GM23338 (cell line): Measurements from ENCODE around the gene SNAP47. TPM values are rescaled to one million over a fixed set of nuclear protein-coding genes. Genes with fewer than 3 reads are reported as not detected.

Experiments
- ATAC-seq: fragments of 200-7000 bp; cut with Tn5 transposase; 3 replicates; pipeline ENCODE4 v1.9.1; 2020
- DNase-seq: peaks from one replicate; pipeline ENCODE4 v3.0.0-alpha.2; 2015; ENCODE audit warnings: low spot score
- H2AFZ ChIP-seq: fragments of 200-600 bp; sonication (generic); 2 replicates; pipeline ENCODE4 v1.8.0; 2016; ENCODE audit warnings: antibody characterized with exemption, mild to moderate bottlenecking, moderate library complexity
- H3F3A ChIP-seq: fragments of 200-600 bp; sonication (generic); replicated peaks from 2 replicates; pipeline ENCODE4 v1.8.0; 2017; ENCODE audit warnings: antibody characterized with exemption, mixed run types, low read depth
- H3K27ac ChIP-seq: fragments of 200-600 bp; sonication (generic); 2 replicates; pipeline ENCODE4 v1.6.1; 2016; ENCODE audit warnings: low read depth
- H3K27me3 ChIP-seq: fragments of 200-600 bp; sonication (generic); 2 replicates; pipeline ENCODE4 v1.8.0; 2016; ENCODE audit warnings: mild to moderate bottlenecking, mixed run types, moderate library complexity; ENCODE audit not compliant: insufficient read depth
- H3K36me3 ChIP-seq: fragments of 200-600 bp; sonication (generic); 2 replicates; pipeline ENCODE4 v1.8.0; 2016; ENCODE audit warnings: mild to moderate bottlenecking; ENCODE audit not compliant: insufficient read depth
- H3K4me1 ChIP-seq: fragments of 200-600 bp; sonication (generic); 2 replicates; pipeline ENCODE4 v1.8.0; 2016; ENCODE audit warnings: mild to moderate bottlenecking, moderate library complexity; ENCODE audit not compliant: insufficient read depth
- H3K4me2 ChIP-seq: fragments of 200-600 bp; sonication (generic); 2 replicates; pipeline ENCODE4 v1.7.1; 2017; ENCODE audit warnings: mixed run types
- H3K4me3 ChIP-seq: fragments of 200-600 bp; sonication (generic); 2 replicates; pipeline ENCODE4 v1.6.1; 2016; ENCODE audit warnings: mixed run types
- H3K79me2 ChIP-seq: fragments of 200-600 bp; sonication (generic); replicated peaks from 2 replicates; pipeline ENCODE4 v1.8.0; 2017; ENCODE audit warnings: mild to moderate bottlenecking; ENCODE audit not compliant: insufficient read depth
- H3K9me2 ChIP-seq: fragments of 200-600 bp; sonication (generic); 2 replicates; pipeline ENCODE4 v1.8.0; 2017; ENCODE audit not compliant: insufficient read depth
- H4K20me1 ChIP-seq: fragments of 200-600 bp; sonication (generic); replicated peaks from 2 replicates; pipeline ENCODE4 v1.8.0; 2017; ENCODE audit warnings: mild to moderate bottlenecking; ENCODE audit not compliant: insufficient read depth
- H3K27ac Mint-ChIP-seq: 2 replicates; pipeline ENCODE4 v1.8.0; 2020; ENCODE audit warnings: inconsistent platforms, mild to moderate bottlenecking, moderate library complexity, mixed read lengths
- H3K27me3 Mint-ChIP-seq: 3 replicates; pipeline ENCODE4 v1.8.0; 2022; ENCODE audit warnings: low read depth, mild to moderate bottlenecking, moderate library complexity, mixed read lengths, inconsistent platforms; ENCODE audit not compliant: insufficient read depth, poor library complexity
- H3K36me3 Mint-ChIP-seq: 3 replicates; pipeline ENCODE4 v1.8.0; 2021; ENCODE audit warnings: low read depth, mild to moderate bottlenecking, inconsistent platforms, moderate library complexity, mixed read lengths
- H3K4me1 Mint-ChIP-seq: 3 replicates; pipeline ENCODE4 v1.8.0; 2020; ENCODE audit warnings: mild to moderate bottlenecking, inconsistent platforms, mixed read lengths
- H3K4me3 Mint-ChIP-seq: 3 replicates; pipeline ENCODE4 v1.8.0; 2021; ENCODE audit warnings: moderate library complexity, mild to moderate bottlenecking, inconsistent platforms, mixed read lengths
- H3K9me3 Mint-ChIP-seq: 3 replicates; pipeline ENCODE4 v1.8.0; 2020; ENCODE audit warnings: moderate library complexity, mild to moderate bottlenecking, inconsistent platforms, mixed read lengths
- CTCF ChIP-seq, 2 experiments: fragments of 200-600 bp in 1 of 2; sonication (generic) in 1 of 2; conservative IDR thresholded peaks; 2 replicates each; pipeline versions ENCODE4 v1.5.1 to v1.6.1; 2016 to 2017; ENCODE audit warnings: antibody characterized with exemption in 2 of 2, low read depth in 2 of 2, mild to moderate bottlenecking in 2 of 2, moderate library complexity in 1 of 2
- EZH2phosphoT487 ChIP-seq: fragments of 200-600 bp; sonication (generic); IDR thresholded peaks from one replicate; pipeline ENCODE4 v1.8.1; 2018; ENCODE audit warnings: antibody characterized with exemption; ENCODE audit not compliant: unreplicated experiment
- JUNB ChIP-seq: IDR thresholded peaks from one replicate; pipeline ENCODE4 v1.6.1; 2016; ENCODE audit warnings: antibody characterized with exemption; ENCODE audit not compliant: unreplicated experiment
- REST ChIP-seq: IDR thresholded peaks from one replicate; pipeline ENCODE4 v1.6.1; 2018; ENCODE audit warnings: antibody characterized with exemption; ENCODE audit not compliant: unreplicated experiment
- ZNF114 ChIP-seq: fragments of 250-450 bp; sonication (Bioruptor Pico); IDR thresholded peaks from 2 replicates; pipeline ENCODE4 v1.5.0; 2020; ENCODE audit warnings: mild to moderate bottlenecking, moderate library complexity
- ZNF462 ChIP-seq: fragments of 250-450 bp; sonication (Bioruptor Pico); IDR thresholded peaks from 2 replicates; pipeline ENCODE4 v1.5.0; 2020; ENCODE audit warnings: mild to moderate bottlenecking, moderate library complexity
- polyA plus RNA-seq: library from polyadenylated mRNA; unstranded; fragments of >200 nt; fragmentation: Nextera tagmentation; extraction: Ambion mirVana; gene quantifications from 2 replicates; pipeline ENCODE4 v1.2.1, GENCODE V29; 2016
- total RNA-seq: library from RNA; depleted of rRNA; stranded (reverse); fragments of >200 nt; shearing (Covaris generic); gene quantifications from 2 replicates; pipeline ENCODE4 v1.2.3, GENCODE V29; 2014

Gene SNAP47
- total and polyA plus RNA-seq, 2 experiments from 2014 or later: 19.5 to 51.8 TPM

GRCh38 chr1:227779685-227780084 lies 44.5 kb downstream of the SNAP47 start (continued):
- TF ChIP-seq ZNF462 (CRISPR knock-in tag) (no peak), JUNB (no peak), ZNF114 (CRISPR knock-in tag) (no peak)

GRCh38 chr1:227780101-227781044 lies 45.1 kb downstream of the SNAP47 start:
- H3K4me3 ChIP-seq: no peak overlapping the region
- no peak overlapping the region for H3K27ac Mint-ChIP-seq
- no peak overlapping the region for H2AFZ ChIP-seq
- no peaks in the 10 kb centered on the region for H3K4me1 ChIP-seq
- H3F3A ChIP-seq: no peaks in the 10 kb centered on the region
- H3K27ac ChIP-seq: no peak overlapping the region
- no peak for DNase-seq
- H3K27me3 ChIP-seq: no peaks in the 10 kb centered on the region
- H3K36me3 ChIP-seq: no peaks in the 10 kb centered on the region
- no peaks in the 10 kb centered on the region for H3K4me1 Mint-ChIP-seq
- H3K9me2 ChIP-seq: no peaks in the 10 kb centered on the region
- H3K9me3 Mint-ChIP-seq: no peaks in the 10 kb centered on the region
- no peaks in the 10 kb centered on the region for H3K36me3 Mint-ChIP-seq
- H3K79me2 ChIP-seq: no peaks in the 10 kb centered on the region
- H3K27me3 Mint-ChIP-seq: peaks cover 7% of the 10 kb centered on the region
- H3K4me2 ChIP-seq: no peak overlapping the region
- no peak for ATAC-seq
- no peak for TF ChIP-seq CTCF (conservative IDR thresholded peaks at IDR 0.05; ENCODE audit: low read depth in 2 of 2)
- TF ChIP-seq REST: no peak
- TF ChIP-seq EZH2phosphoT487: no peak
- no peaks in the 10 kb centered on the region; the same call in none of the 2 replicates for H4K20me1 ChIP-seq
- no peak overlapping the region for H3K4me3 Mint-ChIP-seq
